Colonic mucosa (tissue), 4 donors: ENCODE data around the gene LCN15. TPM values are rescaled to one million over a fixed set of nuclear protein-coding genes. Genes with fewer than 3 reads are reported as not detected.
"Not testable (repeated sequence)": the region's sequence is repeated elsewhere in the genome, so short reads cannot be mapped to it uniquely, and the experiment has no call there.

ENCODE experiments used
- DNase-seq: peaks from one replicate; pipeline ENCODE4 v3.0.0-alpha.2; 2020
- H3K27ac ChIP-seq: fragments of 200-600 bp; one replicate; pipeline ENCODE4 v1.8.0; 2021
- H3K27me3 ChIP-seq: fragments of 200-600 bp; one replicate; pipeline ENCODE4 v1.8.0; 2021
- H3K36me3 ChIP-seq: fragments of 200-600 bp; one replicate; pipeline ENCODE4 v1.8.0; 2021
- H3K4me1 ChIP-seq: fragments of 200-600 bp; one replicate; pipeline ENCODE4 v1.8.0; 2021; ENCODE audit warnings: mild to moderate bottlenecking
- H3K4me3 ChIP-seq: fragments of 200-600 bp; one replicate; pipeline ENCODE4 v1.8.0; 2021
- H3K9ac ChIP-seq, 2 donors: one replicate each; pipeline ENCODE4 v1.7.0; 2013; ENCODE audit warnings: control low read depth in 2 of 2, low read depth in 2 of 2, low read length in 2 of 2
- H3K9me3 ChIP-seq: fragments of 200-600 bp; one replicate; pipeline ENCODE4 v1.8.0; 2021
- CTCF ChIP-seq: fragments of 200-600 bp; IDR thresholded peaks from one replicate; pipeline ENCODE4 v1.8.0; 2022; ENCODE audit warnings: antibody characterized with exemption, mild to moderate bottlenecking
- intact Hi-C: fragments of 100-400 bp; cut with DNase I; formaldehyde crosslinking; loops from one replicate; pipeline ENCODE4 v1.14.1; 2022
- total RNA-seq, 2 donors: library from RNA; stranded (reverse); fragmentation: NEBNext Ultra II Directional in 1 of 2; extraction: Animal tissue kit (Norgen Biotek cat#: 25700) in 1 of 2; gene quantifications; one replicate each; pipeline ENCODE4 v1.2.1, GENCODE V29; 2021
- donor health status: healthy.
- donor health status: DM: no; HTN: no; CAD: no.
- donor health status: DM: no; HTN: no; CAD: no.

Gene LCN15
- total RNA-seq, 2 donors from 2014 or later, result 3.4 TPM; not detected in 1

GRCh38 chr9:136765041-136765440, 723 bp upstream of the LCN15 start:
- Histone ChIP-seq H3K4me3 (no peak overlapping the region), H3K9me3 (no peaks in the 10 kb centered on the region), H3K4me1 (no peaks in the 10 kb centered on the region), H3K36me3 (no peaks in the 10 kb centered on the region), H3K27ac (no peak overlapping the region), H3K27me3 (no peaks in the 10 kb centered on the region), H3K9ac (peak overlapping the region; percentile 12 to 35)
- DNase-seq, result no peak
- intact Hi-C loops, result no loop called here
- TF ChIP-seq CTCF, result no peak

GRCh38 chr9:136763649-136764035, 676 bp downstream of the LCN15 start:
- H3K9ac ChIP-seq, result no peak overlapping the region
- no peak for TF ChIP-seq CTCF
- DNase-seq, result no peak
- H3K4me3 ChIP-seq, result no peak overlapping the region
- no peaks in the 10 kb centered on the region for H3K27me3 ChIP-seq
- no peak overlapping the region for H3K27ac ChIP-seq
- intact Hi-C loops, result no loop called here
- no peaks in the 10 kb centered on the region for H3K9me3 ChIP-seq
- H3K36me3 ChIP-seq, result no peaks in the 10 kb centered on the region
- H3K4me1 ChIP-seq, result no peaks in the 10 kb centered on the region

GRCh38 chr9:136762915-136763648, 1.2 kb downstream of the LCN15 start:
- H3K9ac ChIP-seq, result no peak overlapping the region
- H3K9me3 ChIP-seq, result no peaks in the 10 kb centered on the region
- no peaks in the 10 kb centered on the region for H3K36me3 ChIP-seq
- no peak overlapping the region for H3K27ac ChIP-seq
- H3K27me3 ChIP-seq, result no peaks in the 10 kb centered on the region
- TF ChIP-seq CTCF, result no peak
- DNase-seq, result peak; percentile 73
- intact Hi-C loops, result no loop called here
- no peaks in the 10 kb centered on the region for H3K4me1 ChIP-seq
- H3K4me3 ChIP-seq, result no peak overlapping the region

GRCh38 chr9:136762221-136762691, 2.1 kb downstream of the LCN15 start:
- no peak for TF ChIP-seq CTCF
- no peak overlapping the region for H3K9ac ChIP-seq
- no peaks in the 10 kb centered on the region for H3K9me3 ChIP-seq
- H3K4me1 ChIP-seq, result no peaks in the 10 kb centered on the region
- DNase-seq, result no peak
- H3K27me3 ChIP-seq, result no peaks in the 10 kb centered on the region
- intact Hi-C loops, result no loop called here
- no peak overlapping the region for H3K4me3 ChIP-seq
- no peak overlapping the region for H3K27ac ChIP-seq
- no peaks in the 10 kb centered on the region for H3K36me3 ChIP-seq

- Histone ChIP-seq H3K27ac (no peak overlapping the region), H3K9me3 (no peaks in the 10 kb centered on the region), H3K9ac (no peak overlapping the region), H3K27me3 (no peaks in the 10 kb centered on the region), H3K4me1 (no peaks in the 10 kb centered on the region), H3K4me3 (no peak overlapping the region), H3K36me3 (no peaks in the 10 kb centered on the region)
- DNase-seq, result no peak
- no peak for TF ChIP-seq CTCF
- intact Hi-C loops, result no loop called here
Measured at GRCh38 chr9:136761545-136761981, 2.8 kb downstream of the LCN15 start.

GRCh38 chr9:136760834-136761544, 3.3 kb downstream of the LCN15 start:
- H3K27me3 ChIP-seq, H3K4me3 ChIP-seq, H3K9ac ChIP-seq, H3K9me3 ChIP-seq, H3K27ac ChIP-seq, H3K36me3 ChIP-seq, H3K4me1 ChIP-seq, intact Hi-C loops: not testable (repeated sequence)
- DNase-seq, result peak; percentile 49
